Subcutaneous abdominal adipose tissue (tissue), 5 donors: ENCODE results near the gene TBC1D19.

Source experiments
- H3K27ac ChIP-seq: one replicate; pipeline ENCODE4 v1.7.0; 2013; ENCODE audit warnings: low read depth, mild to moderate bottlenecking, inconsistent platforms, low read length, moderate library complexity
- H3K27me3 ChIP-seq, 5 donors: one replicate each; pipeline ENCODE4 v1.7.0; 2013; ENCODE audit warnings: low read length in 5 of 5, inconsistent platforms in 1 of 5; ENCODE audit not compliant: control insufficient read depth in 5 of 5, insufficient read depth in 4 of 5
- H3K36me3 ChIP-seq, 5 donors: one replicate each; pipeline ENCODE4 v1.7.0; 2013; ENCODE audit warnings: low read length in 5 of 5; ENCODE audit not compliant: control insufficient read depth in 5 of 5, insufficient read depth in 5 of 5
- H3K4me1 ChIP-seq, 5 donors: one replicate each; pipeline ENCODE4 v1.7.0; 2013; ENCODE audit warnings: low read length in 5 of 5, mild to moderate bottlenecking in 3 of 5, moderate library complexity in 1 of 5; ENCODE audit not compliant: control insufficient read depth in 5 of 5, insufficient read depth in 5 of 5
- H3K4me3 ChIP-seq, 5 donors: one replicate each; pipeline ENCODE4 v1.7.0; 2013; ENCODE audit warnings: low read length in 5 of 5, low read depth in 1 of 5
- H3K9ac ChIP-seq, 5 donors: one replicate each; pipeline ENCODE4 v1.7.0; 2013; ENCODE audit warnings: low read length in 5 of 5, mild to moderate bottlenecking in 4 of 5, moderate library complexity in 3 of 5
- H3K9me3 ChIP-seq, 5 donors: one replicate each; pipeline ENCODE4 v1.7.0; 2013; ENCODE audit warnings: low read length in 5 of 5; ENCODE audit not compliant: control insufficient read depth in 5 of 5
- donor health status: healthy.
- donor health status: healthy.
- donor health status: healthy.
- donor health status: healthy.
- donor health status: healthy.

Gene TBC1D19

DNA sequence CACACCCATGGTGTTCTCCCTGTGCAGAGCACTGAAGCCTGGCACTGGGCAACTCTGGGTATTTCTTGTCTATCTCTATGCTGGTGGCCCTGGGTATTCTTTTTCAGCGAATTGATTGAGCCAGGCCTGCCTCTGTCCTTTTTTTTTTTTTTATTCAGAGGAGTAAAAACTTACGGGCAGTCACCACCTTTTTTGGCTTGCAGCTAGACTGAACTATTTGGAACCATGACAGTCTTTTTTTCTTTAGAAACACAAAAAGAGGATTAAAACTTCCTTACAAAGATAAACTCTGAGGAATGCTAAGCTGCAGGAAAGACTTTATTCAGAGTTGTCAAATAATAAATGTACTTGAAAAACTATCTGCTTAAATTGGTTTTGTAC lies 157.6 kb downstream of the TBC1D19 start:
- Histone ChIP-seq H3K36me3 (no peaks in the 10 kb centered on the region), H3K4me3 (no peak overlapping the region), H3K27ac (no peak overlapping the region), H3K27me3 (no peaks in the 10 kb centered on the region), H3K9me3 (peaks cover 0 to 2% (median 0%) of the 10 kb centered on the region in 5 donors), H3K9ac (peak overlapping the region in 1 of 5 donors; percentile 14), H3K4me1 (peaks cover 0 to 7% (median 0%) of the 10 kb centered on the region in 5 donors)

DNA sequence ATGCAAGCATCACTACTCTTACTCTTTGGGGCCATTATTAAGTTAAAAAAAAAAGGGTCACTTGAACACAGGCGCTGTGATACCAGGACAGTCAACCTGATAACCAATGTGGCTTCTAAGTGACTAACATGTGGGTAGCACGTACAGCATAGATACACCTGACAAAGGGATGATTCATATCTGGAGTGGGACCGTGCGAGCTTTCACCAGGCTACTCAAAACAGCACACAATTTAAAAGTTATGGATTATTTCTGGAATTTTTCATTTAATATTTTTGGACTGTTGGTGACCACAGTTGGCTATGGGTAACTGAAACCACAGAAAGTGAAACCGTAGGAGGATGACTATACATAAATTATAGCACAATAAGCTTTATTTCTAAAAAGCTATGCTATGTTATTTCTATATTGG lies 162.9 kb downstream of the TBC1D19 start:
- Histone ChIP-seq H3K27me3 (no peaks in the 10 kb centered on the region), H3K4me3 (no peak overlapping the region), H3K9me3 (peaks cover 0 to 2% (median 0%) of the 10 kb centered on the region in 5 donors)

DNA sequence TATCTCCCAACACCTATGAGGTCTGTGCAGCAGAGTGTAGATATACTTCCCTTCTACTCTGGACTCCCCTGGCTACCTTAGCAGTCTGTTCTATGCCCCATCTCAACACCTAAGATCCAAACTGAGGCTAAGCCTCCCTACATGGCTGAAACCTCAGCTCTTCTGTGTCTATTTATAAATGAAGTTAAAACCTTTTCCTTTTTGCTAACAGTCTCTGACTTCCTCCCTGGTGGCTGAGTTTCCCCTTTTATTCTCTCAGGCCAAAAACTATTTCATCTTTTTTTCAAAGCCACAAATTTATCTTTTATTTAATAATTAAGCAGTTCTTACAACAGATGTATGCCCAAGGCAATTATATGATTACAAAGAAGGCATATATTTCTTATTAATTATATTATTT lies 164.9 kb downstream of the TBC1D19 start:
- no peak overlapping the region for H3K9ac ChIP-seq
- peaks cover 0 to 6% (median 0%) of the 10 kb centered on the region in 5 donors for H3K4me1 ChIP-seq
- no peak overlapping the region for H3K27ac ChIP-seq
- no peak overlapping the region for H3K4me3 ChIP-seq
- peaks cover 3 to 11% (median 6%) of the 10 kb centered on the region in 5 donors for H3K36me3 ChIP-seq
- no peaks in the 10 kb centered on the region for H3K27me3 ChIP-seq
- no peaks in the 10 kb centered on the region for H3K9me3 ChIP-seq

More for the DNA sequence above, 162.9 kb downstream of the TBC1D19 start:
- Histone ChIP-seq H3K36me3 (peaks cover 3 to 9% (median 6%) of the 10 kb centered on the region in 5 donors), H3K9ac (no peak overlapping the region), H3K27ac (no peak overlapping the region), H3K4me1 (peaks cover 0 to 7% (median 0%) of the 10 kb centered on the region in 5 donors)

DNA sequence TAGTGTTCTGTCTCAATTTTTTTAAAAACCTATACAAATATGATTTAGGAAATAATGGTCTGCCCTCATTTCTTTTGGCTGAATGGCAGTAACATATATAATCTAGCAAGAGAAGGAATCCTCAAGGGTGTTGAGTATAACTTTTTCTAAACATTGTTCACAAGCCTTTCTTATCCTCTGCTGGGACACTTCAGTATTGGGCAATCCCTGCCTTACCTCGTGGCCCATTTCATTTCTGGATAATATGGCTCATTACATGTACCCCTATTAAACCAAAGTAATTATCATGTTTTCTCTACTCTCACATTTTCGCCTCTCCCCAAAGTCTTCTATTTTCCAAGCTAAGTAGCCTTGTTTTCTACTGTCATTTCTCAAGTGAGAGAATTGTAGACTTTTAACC lies 166.0 kb downstream of the TBC1D19 start:
- H3K4me3 ChIP-seq, result no peak overlapping the region
- no peaks in the 10 kb centered on the region for H3K27me3 ChIP-seq
- H3K4me1 ChIP-seq, result peaks cover 0 to 6% (median 0%) of the 10 kb centered on the region in 5 donors
- H3K36me3 ChIP-seq, result peaks cover 3 to 11% (median 6%) of the 10 kb centered on the region in 5 donors
- no peak overlapping the region for H3K27ac ChIP-seq
- H3K9me3 ChIP-seq, result no peaks in the 10 kb centered on the region
- H3K9ac ChIP-seq, result no peak overlapping the region

DNA sequence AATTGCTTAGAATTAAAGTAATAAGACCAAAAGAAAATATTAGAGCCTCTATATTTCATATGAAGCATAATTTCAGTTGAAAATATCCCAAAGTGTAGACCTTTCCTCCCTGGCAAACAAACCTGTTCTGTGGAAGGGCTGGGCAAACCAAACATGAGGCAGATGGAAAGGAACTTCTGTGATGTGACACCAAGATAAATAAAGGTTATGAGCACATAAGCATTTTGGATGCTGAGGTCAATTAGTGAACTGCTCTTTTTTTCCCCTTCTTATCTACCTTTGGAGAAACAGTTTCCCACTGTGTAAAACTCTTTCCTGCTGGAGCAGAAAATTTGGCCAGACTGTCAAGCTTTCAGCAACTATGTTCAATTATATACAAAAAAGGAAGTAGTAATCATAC lies 167.1 kb downstream of the TBC1D19 start:
- Histone ChIP-seq H3K9ac (no peak overlapping the region), H3K36me3 (peaks cover 3 to 11% (median 6%) of the 10 kb centered on the region in 5 donors), H3K4me3 (no peak overlapping the region), H3K4me1 (peaks cover 0 to 6% (median 0%) of the 10 kb centered on the region in 5 donors), H3K27me3 (no peaks in the 10 kb centered on the region), H3K9me3 (no peaks in the 10 kb centered on the region), H3K27ac (no peak overlapping the region)

DNA sequence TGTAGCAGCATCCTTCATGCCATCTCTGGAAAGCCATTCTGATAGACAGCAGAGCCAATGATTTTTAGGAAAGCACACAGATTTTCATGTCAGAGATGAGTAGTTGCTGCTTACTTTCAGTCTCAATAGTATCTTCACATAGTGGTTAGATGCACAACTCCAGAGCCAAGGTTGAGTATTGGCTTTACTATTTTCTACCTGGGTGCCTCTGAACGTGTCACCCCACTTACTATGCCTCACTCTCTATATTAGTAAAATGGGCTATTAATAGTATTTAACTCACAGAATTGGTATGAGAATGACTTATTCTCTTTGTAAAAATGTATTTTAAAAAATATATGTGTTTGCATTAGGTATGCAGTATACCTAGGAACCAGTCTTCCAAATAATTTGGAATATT lies 168.0 kb downstream of the TBC1D19 start:
- Histone ChIP-seq H3K36me3 (peaks cover 5 to 14% (median 9%) of the 10 kb centered on the region in 5 donors), H3K27me3 (no peaks in the 10 kb centered on the region), H3K4me3 (no peak overlapping the region), H3K9me3 (no peaks in the 10 kb centered on the region), H3K9ac (no peak overlapping the region), H3K4me1 (peaks cover 0 to 6% (median 0%) of the 10 kb centered on the region in 5 donors), H3K27ac (no peak overlapping the region)

DNA sequence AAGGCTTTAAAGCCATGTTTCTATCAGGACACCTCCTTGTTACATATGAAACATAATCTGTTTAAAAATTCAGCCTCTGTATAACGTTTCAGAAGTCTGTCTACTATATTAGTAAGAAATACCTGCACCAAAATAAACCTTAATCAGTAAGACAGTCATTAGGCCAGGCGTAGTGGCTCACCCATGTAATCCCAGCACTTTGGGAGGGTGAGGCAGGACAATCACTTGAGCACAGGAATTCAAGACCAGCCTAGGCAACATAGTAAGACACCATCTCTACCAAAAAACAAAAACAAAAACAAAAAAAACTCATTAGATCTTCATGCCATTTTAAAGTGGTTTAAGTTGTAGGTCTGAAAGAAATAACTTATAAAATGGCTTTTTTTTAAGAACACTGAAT lies 169.3 kb downstream of the TBC1D19 start:
- H3K9me3 ChIP-seq, result no peaks in the 10 kb centered on the region
- peaks cover 0 to 6% (median 0%) of the 10 kb centered on the region in 5 donors for H3K4me1 ChIP-seq
- H3K4me3 ChIP-seq, result no peak overlapping the region
- no peak overlapping the region for H3K27ac ChIP-seq
- peaks cover 5 to 14% (median 9%) of the 10 kb centered on the region in 5 donors for H3K36me3 ChIP-seq
- no peaks in the 10 kb centered on the region for H3K27me3 ChIP-seq
- no peak overlapping the region for H3K9ac ChIP-seq

DNA sequence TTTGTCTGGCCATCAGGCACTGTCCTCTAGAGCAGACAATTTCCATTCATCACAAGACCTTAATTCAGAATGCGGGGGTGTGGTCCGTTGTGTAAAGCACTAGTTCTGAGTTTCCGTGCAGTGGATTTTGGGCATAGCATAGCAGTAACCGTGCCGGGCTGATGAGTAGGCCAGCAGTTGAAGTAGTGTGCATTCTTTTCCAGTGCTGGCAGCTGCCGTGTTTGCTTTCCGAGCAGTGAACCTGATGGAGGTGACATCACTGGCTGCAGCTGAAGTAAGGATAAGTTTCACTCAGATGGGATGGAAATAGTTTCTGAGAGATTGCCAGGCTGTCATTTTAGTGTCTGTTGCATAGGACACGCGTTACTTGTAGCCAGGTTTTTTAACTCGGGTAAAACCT lies 169.7 kb downstream of the TBC1D19 start:
- no peak overlapping the region for H3K4me3 ChIP-seq
- no peak overlapping the region for H3K27ac ChIP-seq
- H3K36me3 ChIP-seq, result peaks cover 5 to 12% (median 8%) of the 10 kb centered on the region in 5 donors
- H3K9me3 ChIP-seq, result no peaks in the 10 kb centered on the region
- H3K9ac ChIP-seq, result no peak overlapping the region
- H3K4me1 ChIP-seq, result peaks cover 0 to 3% (median 0%) of the 10 kb centered on the region in 5 donors
- no peaks in the 10 kb centered on the region for H3K27me3 ChIP-seq

DNA sequence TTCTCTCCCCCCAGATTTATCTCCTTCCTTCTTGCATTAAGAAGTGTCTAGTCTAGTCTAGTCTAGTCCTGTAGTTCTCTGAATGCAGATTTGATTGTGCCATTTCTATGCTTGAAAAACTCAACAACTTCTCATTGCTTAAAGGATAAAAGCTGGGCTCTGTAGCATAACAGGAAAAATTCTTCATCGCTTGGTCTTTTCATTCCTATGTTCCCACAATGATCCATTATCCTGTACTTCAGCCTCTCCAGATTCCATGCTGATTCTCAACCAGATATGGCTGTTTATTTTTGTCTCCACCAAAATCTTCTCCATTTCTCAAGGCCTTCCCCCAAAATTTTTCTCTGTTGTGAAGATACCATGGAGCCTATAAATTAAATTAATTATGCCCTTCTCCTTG lies 173.9 kb downstream of the TBC1D19 start:
- no peaks in the 10 kb centered on the region for H3K4me1 ChIP-seq
- no peak overlapping the region for H3K27ac ChIP-seq
- no peaks in the 10 kb centered on the region for H3K27me3 ChIP-seq
- no peaks in the 10 kb centered on the region for H3K9me3 ChIP-seq
- H3K9ac ChIP-seq, result no peak overlapping the region
- peaks cover 2 to 9% (median 3%) of the 10 kb centered on the region in 5 donors for H3K36me3 ChIP-seq
- no peak overlapping the region for H3K4me3 ChIP-seq

DNA sequence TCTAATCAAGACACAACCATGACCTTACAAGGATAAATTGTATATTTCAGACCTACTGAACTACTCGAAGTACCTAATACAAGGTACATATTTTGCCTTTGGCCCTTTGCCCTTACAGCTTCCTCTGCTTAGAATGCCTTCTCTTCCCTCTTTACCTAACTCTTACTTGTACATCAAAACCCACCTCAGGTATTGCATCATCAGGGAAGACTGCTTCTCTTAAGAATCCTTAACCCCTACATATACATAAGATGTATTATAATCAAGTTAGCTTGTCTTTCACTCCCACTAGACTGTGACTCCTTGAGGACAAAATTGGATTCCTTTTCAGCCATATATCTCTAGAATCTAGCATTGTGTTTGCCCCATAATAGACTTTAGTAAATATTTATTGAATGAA lies 175.0 kb downstream of the TBC1D19 start:
- Histone ChIP-seq H3K9me3 (no peaks in the 10 kb centered on the region), H3K36me3 (peaks cover 2 to 9% (median 3%) of the 10 kb centered on the region in 5 donors), H3K4me1 (no peaks in the 10 kb centered on the region), H3K27ac (no peak overlapping the region), H3K4me3 (no peak overlapping the region), H3K27me3 (no peaks in the 10 kb centered on the region), H3K9ac (no peak overlapping the region)
